ENCODE measurements around the gene MAP2K2.

The MAP2K2 gene

DNA sequence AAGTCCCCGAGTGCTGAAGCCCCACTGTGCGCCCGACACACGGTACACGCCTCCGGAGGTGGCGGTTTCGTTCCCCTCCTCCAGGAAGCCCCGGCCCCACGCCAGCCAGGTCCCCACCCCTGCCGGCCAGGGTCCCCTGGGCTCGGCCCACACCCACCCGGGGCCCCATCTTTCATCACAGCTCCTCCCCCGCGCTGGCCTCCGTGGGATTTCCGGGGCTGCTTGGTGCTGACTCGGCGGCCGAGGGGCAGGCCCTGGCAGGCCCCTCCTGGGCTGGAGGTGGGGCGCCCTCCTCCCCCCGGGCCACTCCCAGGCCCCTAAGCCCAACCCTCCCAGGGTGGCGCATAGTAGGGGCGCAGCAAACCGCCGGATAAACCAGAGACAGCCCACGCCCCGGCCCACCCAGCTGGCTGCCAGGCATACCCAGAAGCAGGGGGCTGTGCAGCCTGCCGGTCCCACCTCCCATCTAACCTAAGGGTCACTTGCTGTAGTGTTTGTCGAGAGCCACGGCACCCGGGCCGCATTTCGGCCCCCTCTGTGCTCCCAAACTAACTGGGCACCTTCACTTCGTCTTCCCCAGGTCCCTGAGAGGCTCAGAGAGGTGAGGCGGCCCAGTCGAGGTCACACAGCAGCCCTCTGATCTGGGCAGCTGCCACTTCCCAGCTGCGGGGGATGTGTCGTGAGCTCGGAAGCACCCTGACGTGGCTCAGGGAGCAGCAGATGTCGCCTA is 63.9 kb downstream of the MAP2K2 start:
- DNase-seq = peak; percentile 80

- DNase-seq = no peak
Observed at GRCh38 chr19:4059453-4059871, 64.5 kb downstream of the MAP2K2 start.

- DNase-seq = no peak
Observed at GRCh38 chr19:4058693-4059452, 65.0 kb downstream of the MAP2K2 start.

DNA sequence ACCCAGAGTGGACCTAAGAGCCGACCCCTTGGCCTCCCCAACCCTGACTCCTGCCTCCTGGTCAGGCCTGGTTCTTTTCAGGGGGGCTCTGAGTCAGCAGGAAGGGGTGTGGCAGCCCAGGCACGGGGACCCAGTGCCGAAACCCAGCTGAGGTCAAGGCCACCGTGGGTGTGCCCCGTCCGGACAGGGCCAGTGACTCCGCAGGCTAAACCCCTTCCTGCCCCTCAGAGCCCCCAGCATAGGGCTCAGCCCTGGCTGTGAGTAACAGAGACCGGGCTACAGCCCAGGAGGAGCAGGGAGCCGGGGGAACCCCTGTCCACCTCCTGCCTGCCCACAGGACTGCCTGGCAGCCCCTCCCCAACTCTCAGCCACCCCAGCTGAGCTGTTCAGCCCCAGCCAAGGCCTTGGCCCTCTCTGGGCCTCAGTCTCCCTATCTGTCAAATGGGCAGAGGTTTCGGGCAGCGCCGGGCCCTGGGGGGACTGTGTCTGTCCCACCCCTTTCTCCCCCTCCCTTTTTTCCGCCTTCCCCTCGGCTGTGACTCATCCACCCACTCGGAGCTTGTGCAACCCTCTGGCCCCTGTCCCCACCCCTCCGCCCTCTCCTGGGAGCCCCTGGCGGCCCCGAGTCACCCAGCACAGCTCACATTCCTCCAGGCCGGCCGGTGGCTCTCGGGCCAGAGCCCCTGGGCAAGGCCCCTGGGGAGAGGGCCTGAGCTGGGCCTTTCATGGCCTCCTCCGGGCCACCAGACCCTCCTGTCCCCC is 65.8 kb downstream of the MAP2K2 start:
- DNase-seq = no peak

GRCh38 chr19:4055209-4055552 is 68.7 kb downstream of the MAP2K2 start:
- DNase-seq = no peak

- no peak for DNase-seq
Observed at GRCh38 chr19:4054441-4055208, 69.3 kb downstream of the MAP2K2 start.

- DNase-seq = no peak
Observed at GRCh38 chr19:4053423-4054324, 70.2 kb downstream of the MAP2K2 start.

- no peak for DNase-seq
Observed at GRCh38 chr19:4052993-4053422, 70.9 kb downstream of the MAP2K2 start.

GRCh38 chr19:4052114-4052992 is 71.6 kb downstream of the MAP2K2 start:
- DNase-seq = no peak

- peak; percentile 80 for DNase-seq
Observed at GRCh38 chr19:4051175-4052101, 72.5 kb downstream of the MAP2K2 start.

GRCh38 chr19:4049432-4049831 is 74.5 kb downstream of the MAP2K2 start:
- DNase-seq = no peak

DNA sequence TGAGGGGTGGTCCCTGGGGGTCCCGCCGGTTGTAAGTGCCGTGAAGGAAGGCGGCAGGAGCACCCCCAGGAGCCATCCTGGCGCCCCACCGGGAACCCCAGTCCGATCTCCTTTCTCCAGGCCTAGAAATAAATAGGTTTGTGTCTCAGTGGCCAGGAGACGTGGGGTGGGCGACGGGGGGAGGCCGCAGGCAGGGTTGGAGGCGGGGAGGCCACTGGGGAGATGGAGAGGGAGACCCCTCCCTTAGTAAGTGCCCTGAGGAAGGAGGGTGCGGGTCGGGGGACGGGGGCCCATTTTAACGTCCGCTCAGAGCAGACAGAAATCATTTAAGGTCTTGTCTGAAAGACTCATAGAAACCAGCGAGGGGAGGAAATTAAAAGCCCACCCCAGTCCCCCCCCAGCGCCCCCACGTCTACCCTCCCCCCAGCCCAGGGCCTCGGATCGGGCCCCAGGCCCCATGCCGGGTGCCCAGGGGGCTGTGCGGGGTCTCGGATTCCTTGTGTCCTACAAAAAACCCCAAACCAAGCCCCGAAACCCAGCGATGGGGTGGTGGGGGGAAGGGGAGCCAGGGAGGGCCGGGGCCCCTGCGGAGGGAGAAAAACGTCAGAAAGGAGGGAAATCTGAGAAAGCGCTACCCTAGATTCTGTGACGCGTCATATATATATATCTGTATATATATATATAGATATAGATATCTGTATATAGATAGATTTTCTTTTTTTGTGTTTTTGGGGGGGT is 76.8 kb downstream of the MAP2K2 start:
- DNase-seq = no peak

DNA sequence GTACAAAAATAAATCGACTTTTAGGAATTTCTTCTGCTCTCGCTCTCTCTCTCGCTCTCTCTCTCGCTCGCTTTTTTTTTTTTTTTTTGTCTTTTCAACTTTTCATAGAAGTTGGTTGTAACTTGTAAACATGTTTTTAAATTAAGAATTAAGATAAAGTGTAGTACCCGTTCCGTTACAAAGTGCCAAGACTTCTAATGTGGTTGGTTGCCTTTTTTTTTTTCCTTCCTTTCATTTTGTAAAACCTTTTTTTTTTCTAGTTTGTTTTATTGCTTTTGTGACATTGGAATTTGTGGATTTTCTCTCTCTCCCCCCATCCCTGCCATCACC is 77.6 kb downstream of the MAP2K2 start:
- DNase-seq = no peak

DNA sequence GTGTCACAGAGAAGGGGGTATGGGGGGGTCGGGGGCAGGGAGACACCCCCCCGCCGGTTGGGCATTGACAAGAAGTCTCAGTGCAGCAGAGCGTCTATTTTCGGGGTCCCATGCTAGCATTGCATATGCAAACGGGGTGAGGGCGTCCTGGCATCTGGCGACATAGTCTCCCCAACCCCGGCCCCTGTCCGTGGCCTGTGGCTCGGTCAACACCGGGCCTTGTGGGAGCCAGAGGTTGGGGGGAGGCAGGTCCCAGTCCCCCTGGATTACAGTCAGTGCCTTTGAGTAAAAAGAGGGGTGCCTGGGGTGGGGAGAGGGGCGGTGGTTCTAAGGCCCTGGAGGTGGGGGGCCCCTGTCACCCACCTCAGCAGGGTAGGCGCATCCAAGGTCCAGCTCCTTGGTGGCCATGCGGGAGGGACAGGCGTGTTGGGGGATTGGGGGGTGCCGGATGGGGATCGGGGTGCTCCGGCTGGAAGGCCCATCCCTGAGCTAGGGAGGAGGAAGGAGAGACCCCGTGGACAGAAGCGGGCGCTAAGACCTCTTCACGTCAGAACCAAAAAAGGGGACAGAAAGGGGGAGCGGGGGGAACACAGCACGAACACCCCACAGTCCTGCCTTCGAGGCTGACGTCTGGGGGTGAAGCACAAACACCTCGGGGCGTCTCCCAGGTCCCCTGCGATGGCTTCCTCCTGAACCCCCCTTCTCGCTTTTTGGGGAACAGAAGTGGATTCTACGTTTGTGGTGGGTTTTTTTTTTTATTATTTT is 78.1 kb downstream of the MAP2K2 start:
- no peak for DNase-seq

GRCh38 chr19:4044990-4045465 is 78.9 kb downstream of the MAP2K2 start:
- DNase-seq = no peak

GRCh38 chr19:4043966-4044715 is 79.8 kb downstream of the MAP2K2 start:
- no peak for DNase-seq

DNA sequence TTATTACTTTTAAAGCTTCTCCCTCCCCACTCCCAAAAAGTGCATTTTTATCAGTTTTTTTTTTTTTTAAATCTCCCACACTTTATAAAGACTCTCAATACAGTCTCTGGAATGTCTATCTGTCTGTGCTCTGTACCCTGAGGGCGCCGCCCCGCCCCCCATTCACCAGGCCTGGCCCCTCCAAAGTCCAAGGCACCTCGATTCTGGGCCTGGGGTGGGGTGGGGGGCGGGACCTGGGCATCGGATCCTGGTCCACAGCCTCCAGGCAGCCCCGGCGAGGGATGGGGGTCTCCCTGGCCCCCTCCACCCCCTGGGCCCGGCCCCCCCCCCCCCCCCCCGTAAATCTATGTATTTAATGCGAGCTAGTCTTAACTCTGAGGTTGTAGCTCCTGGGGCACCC is 80.5 kb downstream of the MAP2K2 start:
- no peak for DNase-seq

Data from activated CD8-positive, alpha-beta memory T cell treated with anti-CD3 and anti-CD28 coated beads, Interleukin-2, amount 50 U/mL, for 48 hours (primary cell).